Measurements from ENCODE around the gene SAMD15. TPM values are rescaled to one million over a fixed set of nuclear protein-coding genes. Genes with fewer than 3 reads are reported as not detected.

SAMD15 gene
- total and polyA plus RNA-seq, 7 donors, result 0.16 to 0.55 (median 0.31) TPM; not detected in 1

DNA sequence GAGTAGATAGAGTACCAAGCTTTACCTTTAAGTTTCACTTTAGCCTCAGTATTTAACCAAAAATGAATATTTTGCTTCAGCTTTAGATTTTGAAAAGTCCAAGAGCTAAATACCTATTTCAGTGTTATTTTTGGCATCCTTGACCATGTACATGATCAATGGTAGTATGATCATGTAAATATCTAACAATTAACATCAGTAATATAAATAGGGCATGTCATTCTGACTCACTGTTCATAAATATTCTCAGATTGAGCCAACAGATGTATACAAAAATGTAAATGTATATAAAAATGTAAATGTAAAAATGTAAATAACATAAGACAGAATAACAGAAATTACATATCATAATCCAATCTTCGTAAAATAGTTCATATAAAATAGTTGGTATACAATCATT lies 61.4 kb downstream of the SAMD15 start:
- no peak overlapping the region for H3K4me3 ChIP-seq
- no peak overlapping the region for H3K27ac ChIP-seq
- H3K27me3 ChIP-seq, result no peaks in the 10 kb centered on the region
- no peak for DNase-seq
- intact Hi-C loops (cut with DNase I), result no loop called here
- 94 to 98% methylated on average over 1 of the region's 1 CpG for WGBS, 2 donors
- H3K4me1 ChIP-seq, result no peaks in the 10 kb centered on the region
- H3K9me3 ChIP-seq, result no peaks in the 10 kb centered on the region
- no peak for TF ChIP-seq EP300 (IDR thresholded peaks at IDR 0.05)
- TF ChIP-seq, protein P1, sequence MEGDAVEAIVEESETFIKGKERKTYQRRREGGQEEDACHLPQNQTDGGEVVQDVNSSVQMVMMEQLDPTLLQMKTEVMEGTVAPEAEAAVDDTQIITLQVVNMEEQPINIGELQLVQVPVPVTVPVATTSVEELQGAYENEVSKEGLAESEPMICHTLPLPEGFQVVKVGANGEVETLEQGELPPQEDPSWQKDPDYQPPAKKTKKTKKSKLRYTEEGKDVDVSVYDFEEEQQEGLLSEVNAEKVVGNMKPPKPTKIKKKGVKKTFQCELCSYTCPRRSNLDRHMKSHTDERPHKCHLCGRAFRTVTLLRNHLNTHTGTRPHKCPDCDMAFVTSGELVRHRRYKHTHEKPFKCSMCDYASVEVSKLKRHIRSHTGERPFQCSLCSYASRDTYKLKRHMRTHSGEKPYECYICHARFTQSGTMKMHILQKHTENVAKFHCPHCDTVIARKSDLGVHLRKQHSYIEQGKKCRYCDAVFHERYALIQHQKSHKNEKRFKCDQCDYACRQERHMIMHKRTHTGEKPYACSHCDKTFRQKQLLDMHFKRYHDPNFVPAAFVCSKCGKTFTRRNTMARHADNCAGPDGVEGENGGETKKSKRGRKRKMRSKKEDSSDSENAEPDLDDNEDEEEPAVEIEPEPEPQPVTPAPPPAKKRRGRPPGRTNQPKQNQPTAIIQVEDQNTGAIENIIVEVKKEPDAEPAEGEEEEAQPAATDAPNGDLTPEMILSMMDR (IDR thresholded peaks at IDR 0.05), result no peak
- TF ChIP-seq POLR2A (IDR thresholded peaks at IDR 0.05), result no peak
- TF ChIP-seq POLR2AphosphoS5 (IDR thresholded peaks at IDR 0.05), result no peak
- peaks cover 23 to 96% (median 42%) of the 10 kb centered on the region in 4 donors for H3K36me3 ChIP-seq

- no peak for DNase-seq
- H3K4me3 ChIP-seq, result no peak overlapping the region
- intact Hi-C loops (cut with DNase I), result no loop called here
- no peaks in the 10 kb centered on the region for H3K27me3 ChIP-seq
- H3K27ac ChIP-seq, result no peak overlapping the region
- TF ChIP-seq POLR2AphosphoS5 (IDR thresholded peaks at IDR 0.05), result no peak
- TF ChIP-seq EP300 (IDR thresholded peaks at IDR 0.05), result no peak
- TF ChIP-seq POLR2A (IDR thresholded peaks at IDR 0.05), result no peak
- TF ChIP-seq, protein P1 (IDR thresholded peaks at IDR 0.05), result no peak
- H3K36me3 ChIP-seq, result peaks cover 24 to 93% (median 42%) of the 10 kb centered on the region in 4 donors
- H3K4me1 ChIP-seq, result no peaks in the 10 kb centered on the region
- no peaks in the 10 kb centered on the region for H3K9me3 ChIP-seq
- WGBS, 2 donors, result 95% methylated on average over 4 of the region's 4 CpGs
These were observed 62.7 kb downstream of the SAMD15 start for GRCh38 chr14:77439861-77440260.

Other genes starting within 250 kb of the SAMD15 start
- gene ZDHHC22, start 235.6 kb upstream of the SAMD15 start, total RNA-seq, result 1 to 10 TPM in 2 of 4 donors, under 1 TPM in 2; 0.49 to 1.9 (median 1.0) TPM
- gene ZDHHC22, start 235.6 kb upstream of the SAMD15 start, polyA plus RNA-seq, result under 1 TPM in 1 of 3 donors, not detected in 2; 0.67 TPM
- gene TMEM63C, start 195.6 kb upstream of the SAMD15 start, total RNA-seq, result 1 to 10 TPM in 3 of 4 donors, under 1 TPM in 1; 0.28 to 2.1 (median 1.2) TPM
- 1 to 10 TPM; 1.8 to 6.5 (median 5.5) TPM for gene TMEM63C, start 195.6 kb upstream of the SAMD15 start, polyA plus RNA-seq
- 1 to 10 TPM; 3.5 to 10.0 (median 9.5) TPM for gene NGB, start 106.2 kb upstream of the SAMD15 start, total RNA-seq
- gene NGB, start 106.2 kb upstream of the SAMD15 start, polyA plus RNA-seq, result 1 to 10 TPM in 1 of 3 donors, not detected in 2; 1.9 TPM
- 10 to 100 TPM; 10.5 to 21.0 (median 16.4) TPM for gene POMT2, start 56.5 kb upstream of the SAMD15 start, total RNA-seq
- gene POMT2, start 56.5 kb upstream of the SAMD15 start, polyA plus RNA-seq, result 10 to 100 TPM in 1 of 3 donors, 1 to 10 TPM in 2; 3.6 to 16.8 (median 5.1) TPM
- 10 to 100 TPM in 1 of 4 donors, 1 to 10 TPM in 3; 5.4 to 20.7 (median 9.7) TPM for gene GSTZ1, start 56.3 kb upstream of the SAMD15 start, total RNA-seq
- gene GSTZ1, start 56.3 kb upstream of the SAMD15 start, polyA plus RNA-seq, result 10 to 100 TPM; 37.0 to 42.6 (median 42.3) TPM
- gene TMED8, start 285 bp upstream of the SAMD15 start, total RNA-seq, result 10 to 100 TPM; 13.6 to 15.3 (median 14.7) TPM
- 1 to 10 TPM; 1.8 to 7.2 (median 3.7) TPM for gene TMED8, start 285 bp upstream of the SAMD15 start, polyA plus RNA-seq
- gene NOXRED1, start 46.1 kb downstream of the SAMD15 start, total RNA-seq, result 1 to 10 TPM in 1 of 4 donors, under 1 TPM in 1, not detected in 2; 0.82 to 4.7 TPM
- under 1 TPM in 1 of 3 donors, not detected in 2; 0.19 TPM for gene NOXRED1, start 46.1 kb downstream of the SAMD15 start, polyA plus RNA-seq
- gene VIPAS39, start 80.2 kb downstream of the SAMD15 start, total RNA-seq, result 10 to 100 TPM; 18.0 to 24.3 (median 22.8) TPM
- 10 to 100 TPM; 12.0 to 14.6 (median 12.9) TPM for gene VIPAS39, start 80.2 kb downstream of the SAMD15 start, polyA plus RNA-seq
- gene AHSA1, start 80.7 kb downstream of the SAMD15 start, total RNA-seq, result 100 to 1,000 TPM in 3 of 4 donors, 10 to 100 TPM in 1; 98.5 to 120 (median 104) TPM
- 100 to 1,000 TPM in 2 of 3 donors, 10 to 100 TPM in 1; 82.3 to 114 (median 100) TPM for gene AHSA1, start 80.7 kb downstream of the SAMD15 start, polyA plus RNA-seq
- gene ISM2, start 121.4 kb downstream of the SAMD15 start, total RNA-seq, result 1 to 10 TPM in 1 of 4 donors, under 1 TPM in 2, not detected in 1; 0.33 to 1.1 (median 0.36) TPM
- gene ISM2, start 121.4 kb downstream of the SAMD15 start, polyA plus RNA-seq, result under 1 TPM in 1 of 3 donors, not detected in 2; 0.45 TPM
- 10 to 100 TPM; 12.4 to 16.5 (median 15.5) TPM for gene SPTLC2, start 239.3 kb downstream of the SAMD15 start, total RNA-seq
- 10 to 100 TPM in 1 of 3 donors, 1 to 10 TPM in 2; 2.8 to 27.6 (median 3.0) TPM for gene SPTLC2, start 239.3 kb downstream of the SAMD15 start, polyA plus RNA-seq

Measured in sigmoid colon (tissue), 7 donors.